Stimulated activated naive B cell treated with anti-CD40 and anti-IgM and Interleukin-4, amounts not matched to agents 10 μg/mL and 1 μg/mL and 100 μg/mL, for 72 hours (primary cell): ENCODE measurements around the gene SLC35F3.
"Not testable (repeated sequence)": the region's sequence is repeated elsewhere in the genome, so short reads cannot be mapped to it uniquely, and the experiment has no call there.

Experiments
- ATAC-seq, 2 donors: fragments of 150-1000 bp; cut with Tn5 transposase; replicated peaks; 2 replicates each; pipeline ENCODE4 v1.10.0; 2021; ENCODE audit warnings: moderate library complexity in 1 of 2
- DNase-seq: peaks from one replicate; pipeline ENCODE4 v3.0.0; 2021
- H3K27ac Mint-ChIP-seq: one replicate; pipeline ENCODE4 v1.8.0; 2022; ENCODE audit warnings: mild to moderate bottlenecking, mixed read lengths
- H3K27me3 Mint-ChIP-seq, 2 donors: one replicate each; pipeline ENCODE4 v1.8.0; 2022; ENCODE audit warnings: mixed read lengths in 2 of 2
- H3K36me3 Mint-ChIP-seq, 2 donors: one replicate each; pipeline ENCODE4 v1.8.0; 2022; ENCODE audit warnings: mixed read lengths in 2 of 2, mild to moderate bottlenecking in 1 of 2
- H3K4me1 Mint-ChIP-seq, 2 donors: one replicate each; pipeline ENCODE4 v1.8.0; 2022; ENCODE audit warnings: mixed read lengths in 2 of 2, mild to moderate bottlenecking in 1 of 2
- H3K4me3 Mint-ChIP-seq, 2 donors: one replicate each; pipeline ENCODE4 v1.8.0; 2022; ENCODE audit warnings: mild to moderate bottlenecking in 2 of 2, mixed read lengths in 2 of 2, moderate library complexity in 1 of 2
- H3K9me3 Mint-ChIP-seq, 2 donors: one replicate each; pipeline ENCODE4 v1.8.0; 2022; ENCODE audit warnings: mixed read lengths in 2 of 2, mild to moderate bottlenecking in 1 of 2

Gene SLC35F3

DNA sequence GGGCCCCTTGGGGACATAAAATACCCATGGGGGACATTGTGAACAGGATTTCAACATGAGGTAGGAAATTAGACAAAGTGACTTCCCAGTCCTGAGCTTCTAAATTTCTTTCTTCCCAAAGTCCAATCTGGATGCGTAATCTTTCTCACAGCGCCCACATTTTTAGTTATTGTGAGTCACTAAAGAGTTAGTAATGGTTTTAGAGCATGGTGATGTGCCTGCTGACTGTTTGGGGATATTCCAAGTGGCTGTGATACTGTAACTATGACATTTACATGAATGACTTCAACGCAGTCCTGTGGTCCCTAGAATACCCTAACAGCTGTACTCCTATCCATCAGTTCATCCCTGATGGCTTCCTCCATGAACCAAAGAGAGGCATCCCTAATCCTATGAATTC is 244.7 kb downstream of the SLC35F3 start:
- no peaks in the 10 kb centered on the region for H3K4me1 Mint-ChIP-seq
- no peak overlapping the region for H3K27ac Mint-ChIP-seq
- peaks cover 34 to 54% of the 10 kb centered on the region in 2 donors for H3K27me3 Mint-ChIP-seq
- DNase-seq (no peak), ATAC-seq (no peak)
- H3K36me3 Mint-ChIP-seq, result peaks cover 0 to 4% of the 10 kb centered on the region in 2 donors
- no peak overlapping the region for H3K4me3 Mint-ChIP-seq
- H3K9me3 Mint-ChIP-seq, result peaks cover 6 to 14% of the 10 kb centered on the region in 2 donors

DNA sequence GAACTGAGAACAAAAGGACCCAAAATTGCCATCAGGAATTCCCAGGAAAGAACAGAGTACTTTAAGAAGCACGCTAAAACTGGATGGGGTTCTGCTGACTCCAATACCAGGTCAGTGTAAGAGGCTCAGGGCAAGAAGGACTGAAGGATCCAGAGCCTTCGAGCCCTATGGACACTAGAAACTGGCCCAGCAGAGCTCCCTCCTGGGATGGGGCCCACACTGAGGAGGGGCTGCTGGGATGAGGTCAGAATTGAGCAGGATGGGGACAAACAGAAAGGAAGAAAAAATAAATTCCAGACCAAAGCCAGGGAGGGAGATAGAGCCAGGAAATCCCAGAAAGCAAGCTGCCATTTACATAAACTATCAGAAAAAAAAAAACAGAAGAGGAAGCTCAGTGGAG is 246.4 kb downstream of the SLC35F3 start:
- Mint-ChIP-seq H3K36me3 (peaks cover 0 to 4% of the 10 kb centered on the region in 2 donors), H3K27me3 (peaks cover 34 to 53% of the 10 kb centered on the region in 2 donors), H3K27ac (no peak overlapping the region), H3K4me3 (no peak overlapping the region), H3K4me1 (no peaks in the 10 kb centered on the region), H3K9me3 (peaks cover 6 to 14% of the 10 kb centered on the region in 2 donors)
- ATAC-seq (no peak), DNase-seq (no peak)

DNA sequence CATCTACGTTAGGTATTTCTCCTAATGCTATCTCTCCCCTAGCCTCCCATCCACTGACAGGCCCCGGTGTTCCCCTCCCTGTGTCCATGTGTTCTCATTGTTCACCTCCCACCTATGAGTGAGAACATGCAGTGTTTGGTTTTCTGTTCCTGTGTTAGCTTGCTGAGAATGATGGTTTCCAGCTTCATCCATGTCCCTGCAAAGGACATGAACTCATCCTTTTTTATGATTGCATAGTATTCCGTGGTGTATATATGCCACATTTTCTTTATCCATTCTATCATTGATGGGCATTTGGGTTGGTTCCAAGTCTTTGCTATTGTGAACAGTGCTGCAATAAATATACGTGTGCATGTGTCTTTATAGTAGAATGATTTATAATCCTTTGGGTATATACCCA is 247.9 kb downstream of the SLC35F3 start:
- H3K4me1 Mint-ChIP-seq, H3K9me3 Mint-ChIP-seq, H3K27ac Mint-ChIP-seq, H3K4me3 Mint-ChIP-seq, ATAC-seq, H3K36me3 Mint-ChIP-seq, DNase-seq: not testable (repeated sequence)
- H3K27me3 Mint-ChIP-seq, result peaks cover 29 to 39% of the 10 kb centered on the region in 2 donors

DNA sequence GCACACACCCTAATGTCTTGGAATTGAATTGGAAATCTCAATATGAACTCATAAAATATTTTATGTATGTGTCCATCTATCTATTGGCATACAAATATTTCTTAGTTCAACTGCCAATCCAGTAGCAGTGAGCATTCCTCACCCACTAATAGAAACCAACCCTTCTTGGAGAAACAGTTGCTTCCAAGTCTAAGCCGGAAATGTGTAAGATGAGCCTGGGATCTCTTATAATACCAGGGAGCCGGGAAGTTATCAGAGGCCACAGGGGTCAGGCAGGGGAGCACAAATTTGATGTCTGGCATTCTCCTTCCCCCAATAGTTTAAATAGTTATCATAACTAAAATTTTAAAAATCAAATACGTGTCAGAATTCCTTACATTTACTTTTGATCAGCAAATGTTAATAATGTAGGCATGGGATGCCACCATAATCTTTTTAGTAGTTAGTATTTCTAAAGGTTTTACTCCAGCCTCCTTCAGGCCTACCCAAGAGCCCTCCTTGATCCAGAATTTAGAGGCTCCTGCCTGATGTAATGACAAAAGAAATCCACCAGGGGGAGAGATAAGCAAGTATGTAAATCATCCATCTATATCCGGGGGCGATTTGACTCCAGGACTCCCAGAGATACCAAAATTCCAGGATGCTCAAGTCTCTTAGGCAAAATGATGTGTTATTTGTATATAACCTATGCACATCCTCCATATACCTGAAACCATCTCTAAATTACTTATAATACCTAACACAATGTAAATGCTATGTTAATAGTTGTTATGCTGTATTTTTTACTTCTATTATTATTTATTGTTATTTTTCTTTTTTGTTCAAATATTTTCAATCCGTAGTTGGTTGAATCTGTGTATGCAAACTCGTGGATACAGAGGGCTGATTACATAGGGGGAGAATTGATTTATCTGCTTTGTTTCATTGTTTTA is 250.1 kb downstream of the SLC35F3 start:
- H3K4me3 Mint-ChIP-seq, result no peak overlapping the region
- no peak for DNase-seq
- H3K36me3 Mint-ChIP-seq, result no peaks in the 10 kb centered on the region
- ATAC-seq, result peak; percentile 61 to 63
- H3K4me1 Mint-ChIP-seq, result no peaks in the 10 kb centered on the region
- peaks cover 0 to 2% of the 10 kb centered on the region in 2 donors for H3K9me3 Mint-ChIP-seq
- no peak overlapping the region for H3K27ac Mint-ChIP-seq
- H3K27me3 Mint-ChIP-seq, result peaks cover 19 to 22% of the 10 kb centered on the region in 2 donors

DNA sequence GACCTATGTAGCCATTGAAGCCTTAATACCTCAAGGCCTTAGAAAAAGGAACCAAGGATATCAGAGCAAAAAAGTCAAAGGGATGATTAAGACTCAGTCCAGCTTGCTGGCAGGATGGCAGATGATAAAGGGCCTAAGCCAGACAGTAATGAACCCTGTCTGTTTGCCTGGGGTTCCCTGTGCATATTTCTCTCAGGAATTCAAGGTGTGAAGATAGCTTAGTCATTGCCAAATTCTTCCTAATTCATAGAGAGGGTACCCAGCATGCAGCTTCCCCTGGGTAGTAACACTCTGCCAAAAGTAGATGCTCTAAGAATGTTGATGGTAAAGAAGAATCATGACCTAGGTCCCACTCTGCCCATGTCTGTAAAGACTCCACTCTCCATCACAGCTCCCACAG is 258.2 kb downstream of the SLC35F3 start:
- no peaks in the 10 kb centered on the region for H3K36me3 Mint-ChIP-seq
- DNase-seq, result no peak
- no peak for ATAC-seq

DNA sequence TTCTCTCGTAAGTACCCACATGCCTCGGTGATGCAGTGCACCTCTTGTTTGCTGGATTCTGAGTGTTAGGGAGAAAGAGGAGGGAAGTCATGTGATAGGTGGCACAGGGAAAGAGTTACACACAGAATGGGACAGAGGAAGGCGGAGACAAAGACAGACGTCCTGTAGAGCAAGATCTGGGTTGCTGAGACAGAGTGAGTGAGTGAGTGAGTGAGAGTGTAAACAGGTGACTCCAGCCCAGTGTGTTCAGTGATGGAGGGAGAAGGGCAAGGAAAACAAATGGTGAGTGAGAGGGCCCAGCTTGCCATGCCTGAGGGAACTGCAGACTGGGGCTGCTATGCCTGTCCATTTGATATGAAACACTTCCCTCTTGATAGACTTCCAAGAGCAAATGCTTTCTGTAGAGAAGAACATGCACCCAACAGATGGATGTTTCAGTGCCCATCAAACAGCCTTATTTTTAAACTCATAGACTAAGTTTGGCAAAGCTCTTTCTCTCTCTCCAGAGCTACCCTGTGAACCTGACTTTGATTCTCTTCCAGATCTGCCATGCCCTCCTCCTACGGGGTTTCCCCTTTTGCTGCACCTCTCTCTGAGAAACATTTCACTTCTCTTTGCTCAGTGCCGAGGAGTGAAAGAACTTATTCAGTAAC is 258.9 kb downstream of the SLC35F3 start:
- peaks cover 9 to 18% of the 10 kb centered on the region in 2 donors for H3K4me1 Mint-ChIP-seq
- H3K27me3 Mint-ChIP-seq, result peaks cover 5 to 10% of the 10 kb centered on the region in 2 donors
- H3K36me3 Mint-ChIP-seq, result no peaks in the 10 kb centered on the region
- ATAC-seq, result peak; percentile 82 to 84
- H3K4me3 Mint-ChIP-seq, result no peak overlapping the region
- H3K9me3 Mint-ChIP-seq, result no peaks in the 10 kb centered on the region
- no peak overlapping the region for H3K27ac Mint-ChIP-seq
- DNase-seq, result no peak

More for the DNA sequence above, 258.2 kb downstream of the SLC35F3 start:
- no peak overlapping the region for H3K4me3 Mint-ChIP-seq
- H3K27me3 Mint-ChIP-seq, result peaks cover 5 to 10% of the 10 kb centered on the region in 2 donors
- peaks cover 9 to 18% of the 10 kb centered on the region in 2 donors for H3K4me1 Mint-ChIP-seq
- no peak overlapping the region for H3K27ac Mint-ChIP-seq
- no peaks in the 10 kb centered on the region for H3K9me3 Mint-ChIP-seq

DNA sequence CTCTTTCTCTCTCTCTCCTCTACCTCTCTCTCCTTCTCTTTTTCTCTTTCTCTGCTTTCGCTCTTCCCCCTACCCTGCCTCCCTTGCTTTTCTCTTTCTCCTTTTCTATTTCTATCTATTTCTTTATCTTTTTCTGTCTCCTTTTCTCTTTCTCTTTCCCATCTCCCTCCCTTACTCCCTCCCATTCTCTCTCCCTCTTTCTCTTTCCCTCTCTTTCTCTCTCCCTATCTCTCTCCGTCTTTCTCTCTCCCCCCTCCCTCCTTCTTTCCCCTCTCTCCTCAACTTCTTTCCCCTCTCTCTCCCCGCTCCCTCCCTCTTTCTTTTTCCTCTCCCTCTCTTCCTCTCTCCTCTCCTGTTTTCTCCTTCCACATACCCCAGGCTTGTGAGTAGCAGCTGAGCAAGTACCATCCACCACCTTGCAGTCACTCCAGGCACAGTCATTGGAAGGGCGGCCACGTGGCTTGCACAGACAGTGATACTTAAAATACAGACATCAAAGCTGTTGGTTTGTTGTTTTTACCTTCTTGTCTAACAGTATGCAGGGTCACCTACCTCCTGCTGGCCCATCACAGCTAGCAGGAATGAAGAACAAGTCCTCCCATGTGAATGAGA is 259.7 kb downstream of the SLC35F3 start:
- Mint-ChIP-seq H3K4me1 (peaks cover 9 to 18% of the 10 kb centered on the region in 2 donors), H3K9me3 (no peaks in the 10 kb centered on the region), H3K27ac (no peak overlapping the region), H3K27me3 (peaks cover 5 to 10% of the 10 kb centered on the region in 2 donors), H3K36me3 (no peaks in the 10 kb centered on the region), H3K4me3 (no peak overlapping the region)
- peak in 1 of 2 donors; percentile 14 for ATAC-seq
- no peak for DNase-seq

DNA sequence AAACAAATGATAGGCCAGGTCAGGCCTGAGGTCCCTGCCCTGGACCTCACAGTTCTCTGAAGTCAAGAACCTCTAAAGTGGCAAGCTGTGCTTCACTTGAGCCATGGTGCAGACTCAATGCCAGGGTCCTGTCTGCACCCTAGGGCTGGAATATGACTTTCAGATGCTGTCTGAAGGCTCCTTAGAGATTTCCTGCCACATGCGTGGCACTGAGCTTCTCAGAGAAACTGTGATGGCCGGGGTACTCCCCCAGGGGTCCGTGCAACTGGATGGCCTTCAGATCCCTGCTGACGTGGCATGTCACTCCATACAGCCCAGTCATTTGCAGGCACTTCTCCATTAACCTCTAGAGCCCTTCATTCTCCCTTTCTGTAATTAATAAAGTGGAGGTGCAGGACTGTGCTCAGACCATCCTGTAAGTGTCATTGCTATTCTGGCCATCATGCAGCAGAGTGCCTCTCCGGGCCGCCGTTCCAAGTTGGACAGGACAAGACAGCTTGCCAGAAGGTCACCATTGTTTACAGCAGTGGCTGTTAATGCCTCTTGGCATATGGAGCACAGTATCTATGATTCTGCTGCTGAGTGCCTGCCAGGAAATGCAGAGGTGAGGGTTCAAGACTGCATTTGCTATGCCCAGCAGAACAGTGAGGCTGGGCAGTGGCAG is 263.7 kb downstream of the SLC35F3 start:
- ATAC-seq, result no peak
- H3K4me3 Mint-ChIP-seq, result no peak overlapping the region

DNA sequence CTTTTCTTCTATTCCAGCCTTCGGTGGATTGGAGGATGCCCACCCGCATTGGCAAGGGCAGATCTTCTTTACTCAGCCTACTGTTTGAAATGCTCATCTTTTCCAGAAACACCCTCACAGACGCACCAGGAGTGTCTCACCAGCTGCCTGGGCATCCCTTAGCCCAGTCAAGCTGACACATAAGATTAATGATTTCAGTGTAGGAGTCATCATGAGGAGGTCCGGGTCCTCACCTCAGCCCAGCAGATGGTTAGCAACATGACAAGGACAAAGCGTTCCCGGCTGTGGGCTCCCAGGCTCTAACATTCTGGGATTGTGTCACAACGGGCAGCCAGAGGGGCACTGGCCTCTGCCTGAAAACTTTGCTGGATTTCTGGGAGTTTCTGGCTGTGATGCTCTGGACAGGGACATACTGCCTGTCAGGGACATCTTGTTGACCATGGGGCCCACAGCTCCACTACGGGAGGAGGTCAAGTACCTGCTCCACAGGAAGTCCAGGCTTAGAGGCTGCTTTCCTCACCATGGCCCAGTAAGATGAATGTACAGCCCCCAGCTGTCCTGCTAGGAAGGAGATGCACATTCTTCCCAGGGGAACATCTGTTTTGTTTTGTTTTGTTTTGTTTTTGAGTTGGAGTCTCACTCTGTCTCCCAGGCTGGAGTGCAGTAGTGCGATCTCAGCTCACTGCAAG is 264.8 kb downstream of the SLC35F3 start:
- no peak overlapping the region for H3K4me3 Mint-ChIP-seq
- DNase-seq, result no peak
- no peak for ATAC-seq
- H3K4me1 Mint-ChIP-seq, result peaks cover 2 to 3% of the 10 kb centered on the region in 2 donors
- no peak overlapping the region for H3K27ac Mint-ChIP-seq
- no peaks in the 10 kb centered on the region for H3K9me3 Mint-ChIP-seq
- no peaks in the 10 kb centered on the region for H3K36me3 Mint-ChIP-seq
- H3K27me3 Mint-ChIP-seq, result peaks cover 0 to 2% of the 10 kb centered on the region in 2 donors

More for the DNA sequence above, 263.7 kb downstream of the SLC35F3 start:
- Mint-ChIP-seq H3K36me3 (no peaks in the 10 kb centered on the region), H3K27ac (no peak overlapping the region), H3K4me1 (peaks cover 8 to 15% of the 10 kb centered on the region in 2 donors), H3K27me3 (peaks cover 2 to 5% of the 10 kb centered on the region in 2 donors), H3K9me3 (no peaks in the 10 kb centered on the region)
- DNase-seq, result no peak

DNA sequence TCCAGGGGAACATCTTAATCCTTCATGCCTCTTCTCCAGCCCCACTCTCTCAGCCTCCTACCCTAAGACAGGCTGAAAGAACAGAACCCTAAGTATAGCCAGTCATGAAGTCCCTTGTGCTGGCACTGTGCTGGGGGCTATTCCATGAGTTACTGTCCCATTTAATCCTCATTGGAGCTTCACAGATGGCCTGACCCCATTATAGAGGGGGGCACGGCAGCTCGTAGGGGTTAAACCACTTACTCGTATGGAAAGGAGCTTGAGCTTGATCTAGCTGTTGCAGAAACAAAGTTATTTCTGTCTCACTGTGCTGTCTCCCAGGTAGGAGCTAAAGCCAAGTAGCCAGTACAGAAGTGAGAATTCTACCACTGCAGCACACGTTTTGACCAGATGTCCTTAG is 265.6 kb downstream of the SLC35F3 start:
- no peaks in the 10 kb centered on the region for H3K4me1 Mint-ChIP-seq
- H3K27ac Mint-ChIP-seq, result no peak overlapping the region
- H3K9me3 Mint-ChIP-seq, result no peaks in the 10 kb centered on the region
- H3K36me3 Mint-ChIP-seq, result no peaks in the 10 kb centered on the region
- H3K4me3 Mint-ChIP-seq, result no peak overlapping the region
- ATAC-seq (no peak), DNase-seq (no peak)
- peaks cover 0 to 6% of the 10 kb centered on the region in 2 donors for H3K27me3 Mint-ChIP-seq

DNA sequence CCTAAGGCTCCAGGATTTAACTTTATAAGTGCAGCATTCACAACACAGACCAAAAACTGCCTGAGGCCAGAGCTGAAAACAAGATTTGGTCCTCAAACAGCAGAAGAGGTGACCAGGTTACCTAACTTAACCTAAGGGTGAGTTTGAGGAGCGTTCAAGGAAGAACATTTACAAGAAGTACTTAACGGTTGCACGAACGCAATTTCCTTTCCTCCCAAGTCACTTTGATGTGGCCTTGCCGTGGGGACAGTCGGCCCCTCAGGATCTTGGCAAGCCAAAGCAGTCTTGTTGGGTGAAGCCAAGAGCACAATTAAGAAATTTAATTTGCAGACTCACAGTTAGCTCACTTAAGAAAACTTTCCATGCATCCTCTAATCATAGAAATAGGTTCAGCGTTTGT is 266.1 kb downstream of the SLC35F3 start:
- no peaks in the 10 kb centered on the region for H3K4me1 Mint-ChIP-seq
- no peak overlapping the region for H3K27ac Mint-ChIP-seq
- DNase-seq, result no peak

DNA sequence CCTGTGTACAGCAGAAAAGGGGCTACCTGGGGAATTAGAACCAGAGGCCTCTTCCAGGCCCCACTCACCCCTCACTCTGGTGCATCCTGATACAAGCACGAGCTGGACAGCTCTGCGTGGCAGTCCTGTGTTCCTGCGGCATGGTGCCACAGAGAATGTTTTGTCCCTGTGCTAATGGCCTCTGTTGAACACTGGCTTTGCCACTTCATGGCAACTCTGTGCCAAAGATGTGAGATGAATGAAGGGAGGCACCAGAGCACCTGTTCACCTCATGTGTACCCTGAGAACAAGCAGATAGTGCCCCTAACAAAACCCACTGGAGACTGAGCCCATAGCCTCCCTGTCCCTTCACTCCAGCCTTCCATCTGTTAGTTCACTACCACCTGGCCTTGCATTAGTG is 269.5 kb downstream of the SLC35F3 start:
- DNase-seq (no peak), ATAC-seq (no peak)
- Mint-ChIP-seq H3K4me3 (no peak overlapping the region), H3K36me3 (peaks cover 0 to 2% of the 10 kb centered on the region in 2 donors), H3K27me3 (peaks cover 6% of the 10 kb centered on the region in 2 donors), H3K27ac (no peak overlapping the region), H3K9me3 (peaks cover 8 to 10% of the 10 kb centered on the region in 2 donors), H3K4me1 (peaks cover 0 to 4% of the 10 kb centered on the region in 2 donors)

More for the DNA sequence above, 266.1 kb downstream of the SLC35F3 start:
- Mint-ChIP-seq H3K4me3 (no peak overlapping the region), H3K27me3 (peaks cover 0 to 6% of the 10 kb centered on the region in 2 donors), H3K36me3 (no peaks in the 10 kb centered on the region), H3K9me3 (no peaks in the 10 kb centered on the region)
- ATAC-seq, result no peak

DNA sequence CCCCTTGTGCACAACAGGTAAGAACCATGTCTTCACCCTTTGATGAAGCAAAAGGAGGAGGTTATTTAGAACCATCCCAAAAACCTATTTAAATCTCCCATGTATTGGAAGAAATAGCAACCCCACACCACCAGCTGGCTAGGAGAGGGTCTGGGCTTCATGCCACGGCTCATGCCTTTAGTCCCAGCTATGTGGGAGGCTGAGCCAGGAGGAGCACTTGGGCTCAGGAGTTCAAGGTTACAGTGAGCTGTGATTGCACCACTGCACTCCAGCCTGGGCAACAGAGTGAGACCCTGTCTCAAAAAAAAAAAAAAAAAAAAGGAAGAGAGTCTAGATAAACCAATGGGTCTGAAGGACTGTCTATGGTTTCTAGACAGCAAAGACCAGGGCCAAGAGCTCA is 270.9 kb downstream of the SLC35F3 start:
- Mint-ChIP-seq H3K4me3 (no peak overlapping the region), H3K27me3 (peaks cover 6 to 8% of the 10 kb centered on the region in 2 donors), H3K4me1 (peaks cover 0 to 4% of the 10 kb centered on the region in 2 donors), H3K27ac (no peak overlapping the region), H3K36me3 (peaks cover 0 to 2% of the 10 kb centered on the region in 2 donors), H3K9me3 (peaks cover 8 to 10% of the 10 kb centered on the region in 2 donors)
- no peak for ATAC-seq
- no peak for DNase-seq
